ENCODE data around the gene STK32C.
"Not testable (repeated sequence)": the region's sequence is repeated elsewhere in the genome, so short reads cannot be mapped to it uniquely, and the experiment has no call there.

DNA sequence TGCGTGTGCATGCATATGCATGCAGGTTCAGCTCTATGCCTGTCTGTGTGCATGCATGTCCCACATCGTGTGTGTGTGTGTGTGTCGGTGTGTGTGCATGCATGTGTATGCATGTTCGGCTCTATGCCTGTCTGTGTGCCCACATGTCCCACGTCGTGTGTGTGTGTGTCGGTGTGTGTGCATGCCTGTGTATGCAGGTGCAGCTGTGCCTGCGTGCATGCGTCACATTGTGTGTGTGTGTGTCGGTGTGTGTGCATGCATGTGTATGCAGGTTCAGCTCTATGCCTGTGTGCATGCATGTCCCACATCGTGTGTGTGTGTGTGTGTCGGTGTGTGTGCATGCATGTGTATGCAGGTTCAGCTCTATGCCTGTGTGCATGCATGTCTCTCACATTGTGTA is 39.8 kb downstream of the STK32C start:
- TF ChIP-seq, protein P1, sequence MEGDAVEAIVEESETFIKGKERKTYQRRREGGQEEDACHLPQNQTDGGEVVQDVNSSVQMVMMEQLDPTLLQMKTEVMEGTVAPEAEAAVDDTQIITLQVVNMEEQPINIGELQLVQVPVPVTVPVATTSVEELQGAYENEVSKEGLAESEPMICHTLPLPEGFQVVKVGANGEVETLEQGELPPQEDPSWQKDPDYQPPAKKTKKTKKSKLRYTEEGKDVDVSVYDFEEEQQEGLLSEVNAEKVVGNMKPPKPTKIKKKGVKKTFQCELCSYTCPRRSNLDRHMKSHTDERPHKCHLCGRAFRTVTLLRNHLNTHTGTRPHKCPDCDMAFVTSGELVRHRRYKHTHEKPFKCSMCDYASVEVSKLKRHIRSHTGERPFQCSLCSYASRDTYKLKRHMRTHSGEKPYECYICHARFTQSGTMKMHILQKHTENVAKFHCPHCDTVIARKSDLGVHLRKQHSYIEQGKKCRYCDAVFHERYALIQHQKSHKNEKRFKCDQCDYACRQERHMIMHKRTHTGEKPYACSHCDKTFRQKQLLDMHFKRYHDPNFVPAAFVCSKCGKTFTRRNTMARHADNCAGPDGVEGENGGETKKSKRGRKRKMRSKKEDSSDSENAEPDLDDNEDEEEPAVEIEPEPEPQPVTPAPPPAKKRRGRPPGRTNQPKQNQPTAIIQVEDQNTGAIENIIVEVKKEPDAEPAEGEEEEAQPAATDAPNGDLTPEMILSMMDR (IDR thresholded peaks at IDR 0.05), result not testable (repeated sequence)
- not testable (repeated sequence) for TF ChIP-seq POLR2A (IDR thresholded peaks at IDR 0.05)

All from tibial nerve (tissue), 3 donors.